HG02759 (cell line): ENCODE measurements around the gene ADSS1.

Experiments used
- ATAC-seq: cut with Tn5 transposase; IDR thresholded peaks from one replicate; pipeline ENCODE4 v1.9.1; 2021; ENCODE audit warnings: mild to moderate bottlenecking, moderate library complexity; ENCODE audit not compliant: unreplicated experiment

Gene ADSS1

DNA sequence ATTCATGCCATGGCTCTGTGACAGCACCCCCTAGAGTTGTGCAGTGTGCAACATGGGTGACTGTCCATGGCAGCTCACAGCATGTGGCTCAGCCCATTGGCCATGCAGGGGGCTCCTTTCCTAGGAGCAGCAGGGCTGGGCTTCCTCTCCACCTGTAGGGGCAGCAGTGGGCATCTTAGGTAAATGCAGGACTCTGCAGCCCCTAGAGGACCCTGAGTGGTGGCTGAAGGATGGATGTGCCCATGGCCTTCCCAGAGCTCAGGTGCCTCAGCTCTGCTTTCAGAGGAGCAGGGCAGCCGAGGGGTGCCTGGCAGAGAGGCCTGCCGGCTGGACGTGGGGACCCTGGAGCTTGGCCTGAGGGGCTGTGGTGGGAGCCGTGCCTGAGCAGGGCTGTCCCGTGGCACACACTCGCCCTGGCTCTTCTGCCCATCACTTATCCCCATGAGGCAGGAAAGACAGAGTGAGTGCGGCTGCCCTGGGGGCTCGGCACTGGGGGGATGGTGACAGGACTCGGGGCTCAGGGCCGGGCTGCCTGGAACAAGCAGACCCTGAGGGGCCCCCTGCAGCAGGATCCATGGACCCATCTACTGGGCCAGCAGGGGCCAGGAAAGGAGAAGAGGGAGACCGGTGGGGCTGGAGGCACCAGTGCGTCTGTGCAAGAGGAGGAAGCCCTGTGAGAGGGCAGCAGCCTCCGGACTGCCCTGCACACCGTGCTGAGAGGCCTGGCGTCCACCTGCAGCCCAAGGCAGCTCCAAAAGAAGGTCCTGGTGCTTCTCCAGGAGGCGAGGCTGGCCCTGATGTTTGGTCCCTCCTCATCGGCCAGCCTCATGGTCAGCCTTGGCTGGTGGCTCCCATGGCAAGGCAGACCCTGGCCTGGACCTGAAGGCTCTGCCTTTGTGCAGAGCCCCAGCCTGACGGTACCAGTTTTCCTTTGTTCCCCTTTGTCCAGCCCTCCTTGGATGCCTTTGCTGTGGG, 7.6 kb downstream of the ADSS1 start:
- no peak for ATAC-seq

DNA sequence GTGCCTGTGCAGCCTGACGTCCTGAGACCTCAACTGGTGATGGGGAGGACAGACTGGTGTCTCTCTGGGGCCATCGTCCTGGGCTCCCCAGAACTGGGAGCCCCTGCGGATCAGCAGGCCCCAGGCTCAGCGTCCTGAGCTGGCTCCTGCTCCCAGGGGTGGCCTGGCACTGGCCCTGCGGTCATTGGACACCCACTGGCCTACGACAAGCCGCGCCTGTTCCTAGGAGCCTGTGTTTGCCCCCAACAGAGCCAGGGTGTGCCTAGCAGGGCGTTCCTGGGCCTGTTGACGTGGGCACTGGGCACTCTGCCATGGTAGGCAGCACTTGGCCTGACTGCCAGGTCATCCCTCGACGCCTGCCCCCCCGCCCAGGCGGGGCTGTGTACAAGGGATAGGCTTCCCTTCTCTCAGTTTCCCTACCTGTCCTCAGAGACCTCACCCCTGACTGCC, 8.4 kb downstream of the ADSS1 start:
- no peak for ATAC-seq

DNA sequence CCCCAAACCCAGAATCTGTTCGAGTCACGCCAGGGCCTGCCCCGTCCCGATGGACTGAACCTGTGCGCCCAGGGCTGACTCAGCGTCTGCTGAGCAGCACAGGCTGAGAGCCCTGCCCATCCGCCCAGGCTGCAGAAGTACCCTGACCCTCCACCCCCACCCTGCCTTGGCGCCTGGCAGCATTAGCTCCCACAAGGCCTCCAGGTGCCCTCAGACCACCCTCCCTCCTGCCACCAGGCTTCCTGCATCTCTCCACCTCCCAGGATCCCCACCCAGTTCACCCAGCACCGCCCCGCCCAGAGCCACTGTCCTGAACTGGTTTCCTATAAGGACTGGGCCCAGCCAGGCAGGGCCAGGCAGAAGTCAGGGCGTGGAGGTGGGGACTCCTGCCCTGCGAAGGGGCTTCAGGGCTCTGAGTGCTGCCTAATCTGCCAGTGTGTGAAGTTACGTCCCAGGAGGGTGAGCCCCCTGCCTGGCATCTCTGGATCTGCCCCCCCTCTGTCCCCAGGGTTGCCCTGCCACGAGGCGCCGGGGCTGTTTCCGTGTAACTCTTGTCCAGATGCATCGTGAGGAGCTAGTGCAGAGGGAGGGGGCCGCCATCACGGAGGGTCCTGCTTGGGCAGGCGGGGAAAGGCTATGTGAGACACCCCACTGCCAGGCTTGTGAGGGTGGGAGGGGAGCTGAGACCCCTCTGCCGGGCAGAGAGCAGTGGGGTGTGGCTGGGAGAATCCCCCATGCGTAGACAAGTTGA, 9.1 kb downstream of the ADSS1 start:
- ATAC-seq = no peak

DNA sequence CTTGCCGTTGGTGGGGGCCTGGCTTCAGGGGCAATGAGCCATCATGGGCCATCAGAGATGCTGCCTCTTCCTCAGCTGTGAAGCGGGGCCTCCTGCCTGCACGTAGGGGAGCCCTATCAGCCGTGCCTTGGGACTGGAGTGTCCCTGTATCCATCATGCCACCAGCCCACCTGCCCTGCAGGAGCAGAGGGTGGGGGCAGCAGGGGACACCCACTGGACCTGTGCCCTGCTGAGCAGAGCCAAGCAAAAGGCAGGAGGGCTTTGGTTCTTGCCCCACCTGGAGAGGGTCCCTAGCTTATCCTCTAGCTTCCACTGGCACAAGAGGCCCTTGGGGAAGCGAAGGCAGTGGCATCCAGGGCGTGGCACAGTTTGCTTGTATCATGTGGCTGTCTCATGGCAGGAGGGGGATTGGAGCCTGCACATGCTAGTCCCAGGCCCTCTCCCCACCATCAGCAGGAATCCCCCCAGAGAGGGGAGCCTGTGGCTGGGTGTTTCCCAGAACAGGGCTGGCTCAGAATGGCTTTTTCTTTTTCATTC, 10.1 kb downstream of the ADSS1 start:
- no peak for ATAC-seq

DNA sequence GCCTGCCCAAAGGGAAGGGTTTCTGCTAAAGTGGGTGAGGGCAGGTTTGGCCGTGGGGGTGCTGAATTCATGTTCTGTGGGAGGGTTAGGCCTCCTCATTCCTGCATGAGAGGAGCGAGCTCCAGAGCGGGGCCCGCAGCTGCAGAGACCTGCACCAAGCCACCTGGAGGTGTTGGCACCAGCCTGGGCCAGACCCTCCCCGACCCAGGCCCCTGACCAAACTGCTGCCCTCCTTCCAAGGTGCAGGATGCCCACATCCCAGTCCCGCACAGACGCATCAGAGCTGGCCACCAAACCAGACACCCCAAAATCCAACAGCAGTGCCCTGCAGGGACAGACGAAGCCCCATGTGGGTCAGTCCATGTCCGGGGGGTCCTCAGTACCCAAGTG, 10.6 kb downstream of the ADSS1 start:
- no peak for ATAC-seq

DNA sequence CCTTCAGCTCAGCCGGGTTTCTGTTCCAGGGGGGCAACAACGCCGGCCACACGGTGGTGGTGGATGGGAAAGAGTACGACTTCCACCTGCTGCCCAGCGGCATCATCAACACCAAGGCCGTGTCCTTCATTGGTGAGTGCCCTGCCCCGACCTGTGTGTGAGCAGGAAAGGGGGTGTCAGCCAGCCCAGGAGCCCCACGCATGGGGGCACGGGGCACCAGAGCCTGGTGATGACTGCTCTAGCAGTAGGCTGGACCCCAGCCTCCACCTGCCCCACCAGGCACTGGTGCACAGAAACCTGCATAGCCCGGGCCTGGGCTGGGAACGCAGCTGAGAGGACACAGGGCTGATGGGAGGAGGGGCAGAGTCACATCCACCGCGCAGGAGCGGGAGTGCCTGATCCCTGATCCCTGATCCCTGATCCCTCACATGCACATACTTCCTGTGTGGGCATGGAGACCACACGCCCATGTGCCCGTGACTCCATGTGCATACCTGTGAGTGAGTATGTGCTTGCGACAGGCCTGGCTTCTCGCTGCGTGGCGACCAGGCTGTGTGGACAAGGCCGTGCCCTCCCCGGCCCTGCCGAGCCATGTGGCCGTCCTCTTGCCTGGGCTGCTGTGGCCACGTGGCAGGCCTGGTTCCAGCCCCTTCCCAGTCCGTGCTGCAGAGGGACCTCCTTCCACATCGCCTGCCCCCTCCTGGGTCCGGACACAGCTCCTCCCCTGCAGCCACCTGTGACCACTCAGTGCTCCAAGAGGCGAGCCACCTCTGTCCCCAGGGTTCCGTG, 11.2 kb downstream of the ADSS1 start:
- no peak for ATAC-seq

DNA sequence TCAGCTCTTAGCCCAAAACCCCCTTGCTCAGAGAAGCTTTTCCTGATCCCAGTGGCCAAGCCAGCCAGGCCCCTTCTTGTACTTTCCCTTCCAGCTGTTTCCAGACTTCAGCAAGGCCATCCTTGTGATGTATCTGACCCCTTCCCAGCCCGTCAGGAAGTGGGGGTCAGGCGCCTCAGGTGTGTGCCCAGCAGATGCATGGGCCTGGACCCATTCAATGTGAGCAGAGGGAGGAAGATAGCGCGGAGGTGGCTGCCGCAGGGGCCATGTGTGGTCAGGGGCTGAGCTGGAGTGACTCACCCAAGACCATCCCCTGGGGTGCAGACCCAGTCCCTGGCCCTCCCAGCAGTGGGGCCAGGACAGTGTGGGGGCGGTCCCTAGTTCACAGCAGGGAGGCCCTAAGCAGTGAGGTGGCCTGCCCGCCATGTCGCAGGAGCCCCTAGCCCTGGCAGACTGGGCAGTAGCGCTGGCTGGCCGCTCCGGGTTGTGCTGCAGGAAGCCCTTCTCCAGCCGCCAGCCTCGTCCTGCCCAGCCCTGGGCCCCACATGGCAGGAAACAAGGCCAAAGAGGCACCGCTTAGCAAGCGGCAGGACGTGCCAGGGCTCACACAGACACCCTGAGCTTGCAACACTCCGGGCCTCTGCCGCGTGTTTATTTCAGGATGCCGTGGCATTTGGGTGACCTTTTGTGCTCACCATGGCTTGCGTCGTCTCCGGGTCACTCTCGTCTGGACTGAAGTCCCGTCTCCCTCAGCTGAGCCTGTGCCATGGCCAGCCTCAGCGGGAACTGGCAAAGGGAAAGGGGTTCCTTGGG, 12.0 kb downstream of the ADSS1 start:
- ATAC-seq = no peak

DNA sequence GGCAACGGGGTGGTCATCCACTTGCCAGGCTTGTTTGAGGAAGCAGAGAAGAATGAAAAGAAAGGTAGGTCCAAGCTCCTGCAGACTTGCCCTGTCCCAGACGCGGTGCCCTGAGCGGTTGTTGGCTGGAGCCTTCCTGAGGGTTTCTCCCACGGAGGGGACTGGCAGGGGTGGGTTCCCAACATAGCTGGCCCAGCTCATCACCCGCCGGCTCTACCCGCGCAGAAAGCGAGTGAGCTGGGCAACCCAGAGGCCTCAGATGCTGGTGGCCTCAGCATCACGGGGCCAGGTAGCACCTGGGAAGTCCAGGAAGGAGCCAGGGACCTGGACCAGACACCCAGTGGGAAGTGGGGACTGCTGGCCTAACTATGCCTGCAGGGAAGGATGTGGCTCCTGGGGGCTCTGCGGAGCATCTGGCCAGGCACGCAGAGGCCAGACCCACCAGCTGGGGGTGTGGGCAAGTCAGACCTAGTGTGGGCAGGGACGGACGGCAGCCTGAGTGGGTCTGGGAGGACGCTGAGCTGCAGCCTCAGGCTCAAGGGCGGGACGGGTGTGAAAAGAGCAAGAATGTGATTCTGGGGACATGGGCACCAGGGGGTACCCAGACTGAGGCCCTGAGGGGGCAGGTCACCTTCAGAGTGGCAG, 14.5 kb downstream of the ADSS1 start:
- ATAC-seq = no peak

DNA sequence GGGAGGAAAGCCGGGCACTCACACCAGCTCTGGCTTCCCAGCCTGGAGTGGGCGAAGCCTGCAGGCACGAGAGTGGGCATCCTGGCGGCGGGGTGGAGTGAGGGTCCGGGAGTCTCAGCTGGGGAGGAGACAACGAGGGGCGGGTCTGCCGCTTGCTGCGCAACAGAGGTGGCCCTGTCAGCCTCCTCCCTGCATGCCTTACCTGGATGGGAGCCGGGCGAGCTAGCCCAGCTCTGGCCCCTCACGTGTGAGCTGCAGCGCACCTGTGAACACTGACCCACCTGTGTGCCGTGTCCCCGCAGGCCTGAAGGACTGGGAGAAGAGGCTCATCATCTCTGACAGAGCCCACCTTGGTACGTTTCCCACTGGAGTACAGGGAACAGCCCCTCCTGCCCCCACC, 15.0 kb downstream of the ADSS1 start:
- ATAC-seq = no peak

DNA sequence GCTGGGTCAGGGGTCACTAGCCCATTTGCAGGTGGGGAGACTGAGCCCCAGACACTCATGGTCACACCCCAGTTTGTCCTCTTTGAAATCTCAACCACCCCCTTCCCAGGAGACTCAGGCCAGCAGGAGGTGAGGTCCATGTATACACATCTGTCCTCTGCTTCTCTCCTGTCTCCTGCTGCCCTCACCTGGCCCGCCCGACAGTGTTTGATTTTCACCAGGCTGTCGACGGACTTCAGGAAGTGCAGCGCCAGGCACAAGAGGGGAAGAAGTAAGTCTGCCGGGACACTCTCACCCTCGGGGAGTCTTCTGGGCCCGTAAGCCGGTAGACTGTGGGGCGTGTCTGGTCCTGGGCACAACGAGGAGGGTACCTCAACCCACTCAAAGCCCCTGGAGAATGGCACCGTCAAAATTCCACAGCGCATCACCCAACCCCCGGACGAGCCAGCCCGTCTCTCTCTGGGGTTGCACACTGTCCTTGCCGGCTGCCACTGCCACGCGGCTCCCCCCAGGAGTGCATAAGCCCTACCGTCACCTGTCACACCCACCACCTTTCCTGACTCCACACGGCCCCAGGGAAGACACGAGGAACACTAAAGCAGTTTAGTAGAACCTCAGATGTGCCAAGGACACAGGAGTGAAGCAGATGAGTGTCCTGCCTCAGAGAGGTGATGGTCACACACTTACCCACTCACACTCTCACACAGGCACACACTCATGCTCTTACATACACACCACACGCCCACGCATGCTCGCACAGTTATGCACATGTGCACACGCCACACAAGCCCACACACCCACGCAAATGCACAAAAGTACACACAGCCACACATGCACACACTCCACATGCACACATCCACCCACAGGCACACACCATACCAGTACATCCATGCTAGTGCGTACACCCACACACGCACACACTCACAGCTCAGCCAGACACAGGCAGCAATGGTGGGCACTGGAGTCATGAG, 15.8 kb downstream of the ADSS1 start:
- no peak for ATAC-seq

DNA sequence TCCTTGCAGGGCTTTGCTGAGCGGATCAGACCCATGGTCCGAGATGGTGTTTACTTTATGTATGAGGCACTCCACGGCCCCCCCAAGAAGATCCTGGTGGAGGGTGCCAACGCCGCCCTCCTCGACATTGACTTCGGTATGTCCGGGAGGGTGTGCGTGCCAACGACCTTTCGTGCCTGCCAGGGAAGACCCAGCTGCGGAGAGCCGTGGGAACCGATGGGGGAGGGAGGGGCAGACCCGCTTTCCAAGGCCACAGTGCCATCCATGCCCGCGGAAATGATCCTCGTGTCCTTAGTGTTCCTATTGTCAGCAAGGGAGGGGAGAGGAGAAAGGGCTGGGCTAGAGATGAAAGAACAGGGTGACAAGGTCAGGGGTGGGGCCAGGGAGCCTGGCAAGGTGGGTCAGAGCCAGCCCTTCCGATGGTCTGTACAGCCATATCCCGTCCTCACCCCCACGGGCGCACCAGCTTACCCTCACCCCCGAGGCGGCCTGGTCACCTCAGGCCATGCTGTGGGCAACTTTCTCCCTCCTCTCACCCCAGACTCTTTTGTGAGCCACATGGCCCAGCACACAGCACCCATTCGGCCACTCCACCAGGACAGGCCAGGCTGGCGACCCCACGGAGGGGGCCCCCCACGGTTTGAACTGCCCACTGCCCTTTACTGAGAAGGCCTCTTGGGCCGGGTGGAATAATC, 17.2 kb downstream of the ADSS1 start:
- ATAC-seq = no peak

DNA sequence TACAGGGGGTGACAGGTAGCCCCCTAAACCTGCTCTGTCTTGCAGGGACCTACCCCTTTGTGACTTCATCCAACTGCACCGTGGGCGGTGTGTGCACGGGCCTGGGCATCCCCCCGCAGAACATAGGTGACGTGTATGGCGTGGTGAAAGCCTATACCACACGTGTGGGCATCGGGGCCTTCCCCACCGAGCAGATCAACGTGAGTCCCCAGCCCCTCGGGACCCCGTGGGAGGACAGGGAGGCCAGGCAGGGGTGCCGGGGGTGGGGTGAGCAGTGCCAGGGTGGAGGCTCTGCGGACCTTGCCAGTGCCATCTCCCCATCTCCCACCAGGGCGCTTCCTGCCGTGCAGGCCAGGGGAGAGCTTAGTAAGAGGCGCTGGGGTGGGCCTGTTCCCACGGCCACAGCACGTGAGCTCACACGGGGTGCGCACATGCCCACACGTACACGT, 17.8 kb downstream of the ADSS1 start:
- ATAC-seq = no peak

DNA sequence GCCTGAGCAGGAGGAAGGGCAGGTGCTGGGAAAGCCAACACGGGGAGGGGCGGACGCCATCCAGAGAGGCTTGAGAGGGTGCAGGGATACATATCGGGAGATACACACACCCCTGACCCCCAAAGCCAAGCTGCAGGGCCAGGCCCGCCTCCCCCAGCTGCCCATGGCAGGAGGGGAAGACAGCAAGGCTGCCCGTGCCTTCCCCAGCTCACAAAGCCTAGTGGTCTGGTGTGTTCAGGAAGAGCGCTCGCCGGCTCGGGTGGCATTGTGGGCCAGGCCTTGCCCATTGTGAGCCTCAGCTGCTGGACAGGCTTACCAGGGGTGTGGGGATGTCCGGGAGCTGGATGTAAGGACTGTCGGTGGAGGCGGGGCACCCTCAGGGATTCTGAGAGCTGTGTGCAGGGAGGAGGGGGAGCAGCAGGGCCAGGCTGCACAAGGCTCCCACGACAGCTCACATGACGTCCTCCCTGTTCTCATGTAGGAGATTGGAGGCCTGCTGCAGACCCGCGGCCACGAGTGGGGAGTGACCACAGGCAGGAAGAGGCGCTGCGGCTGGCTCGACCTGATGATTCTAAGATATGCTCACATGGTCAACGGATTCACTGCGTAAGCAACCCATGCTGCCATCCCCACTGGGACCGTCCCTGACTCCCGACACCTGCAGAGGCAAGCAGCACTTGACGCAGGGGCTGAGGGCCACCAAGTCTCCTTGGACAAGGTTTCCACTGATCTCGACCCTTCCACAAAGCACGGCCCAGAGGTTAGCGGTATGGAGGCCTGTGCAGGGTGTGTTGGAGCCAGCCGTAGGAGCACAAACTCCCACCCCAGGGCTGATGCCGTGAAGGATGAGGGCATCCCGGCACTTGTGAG, 18.8 kb downstream of the ADSS1 start:
- no peak for ATAC-seq

DNA sequence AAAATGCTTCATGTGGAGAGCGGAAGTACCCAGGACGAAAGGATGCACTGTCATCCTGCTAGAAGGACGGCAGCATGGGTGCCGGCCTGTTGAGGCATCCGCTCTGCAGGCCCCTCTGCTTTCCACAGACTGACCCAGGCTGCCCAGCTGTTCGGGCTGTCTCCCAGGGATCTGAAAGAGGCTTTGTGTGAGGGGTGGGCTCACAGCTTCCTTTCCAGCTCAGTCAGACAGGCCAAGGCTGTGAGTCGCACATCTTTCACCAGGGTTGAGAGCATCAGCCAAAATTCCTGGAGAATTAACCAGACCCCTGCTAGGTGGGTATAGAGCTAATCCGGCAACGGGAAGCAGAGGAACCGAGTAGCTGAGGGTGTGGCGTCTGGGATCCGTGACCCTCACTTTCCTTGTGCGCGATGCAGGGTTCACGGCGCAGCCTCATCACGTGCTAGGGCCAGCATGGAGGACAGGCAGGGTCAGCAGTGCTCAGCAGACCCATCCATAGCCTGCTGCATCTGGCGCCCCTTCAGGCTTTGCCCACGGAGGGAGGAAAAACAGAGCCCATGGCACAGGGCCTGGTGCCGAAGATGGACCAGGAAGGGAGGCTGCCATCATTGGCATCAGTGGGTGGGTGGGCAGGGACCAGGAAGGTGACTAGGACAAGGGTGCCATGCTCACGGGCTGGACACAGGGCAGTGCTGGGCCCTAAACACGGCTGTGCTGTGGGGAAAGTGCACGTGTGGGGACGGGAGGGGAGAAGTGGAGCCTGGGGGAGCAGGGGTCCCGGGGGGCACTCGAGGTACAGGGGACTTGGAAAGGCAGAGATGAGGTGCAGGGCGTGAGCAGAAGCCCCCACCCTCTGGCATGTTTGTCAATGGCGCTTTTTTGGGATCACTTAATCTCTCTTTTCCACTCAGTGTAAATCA, 19.7 kb downstream of the ADSS1 start:
- ATAC-seq = no peak

DNA sequence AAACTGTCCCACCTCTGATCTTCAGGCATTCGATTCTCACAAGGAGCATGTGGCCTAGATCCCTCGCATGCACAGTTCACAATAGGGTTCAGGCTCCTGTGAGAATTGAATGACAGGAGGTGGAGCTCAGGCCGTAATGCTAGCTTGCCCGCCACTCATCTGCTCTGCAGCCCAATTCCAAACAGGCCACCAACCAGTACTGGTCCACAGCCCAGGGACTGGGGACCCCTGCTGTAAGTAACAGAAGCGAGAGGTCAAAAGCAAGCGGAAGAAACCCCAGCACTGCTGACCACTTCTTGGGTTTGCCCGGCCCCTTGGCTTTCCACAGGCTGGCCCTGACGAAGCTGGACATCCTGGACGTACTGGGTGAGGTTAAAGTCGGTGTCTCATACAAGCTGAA, 20.5 kb downstream of the ADSS1 start:
- no peak for ATAC-seq

DNA sequence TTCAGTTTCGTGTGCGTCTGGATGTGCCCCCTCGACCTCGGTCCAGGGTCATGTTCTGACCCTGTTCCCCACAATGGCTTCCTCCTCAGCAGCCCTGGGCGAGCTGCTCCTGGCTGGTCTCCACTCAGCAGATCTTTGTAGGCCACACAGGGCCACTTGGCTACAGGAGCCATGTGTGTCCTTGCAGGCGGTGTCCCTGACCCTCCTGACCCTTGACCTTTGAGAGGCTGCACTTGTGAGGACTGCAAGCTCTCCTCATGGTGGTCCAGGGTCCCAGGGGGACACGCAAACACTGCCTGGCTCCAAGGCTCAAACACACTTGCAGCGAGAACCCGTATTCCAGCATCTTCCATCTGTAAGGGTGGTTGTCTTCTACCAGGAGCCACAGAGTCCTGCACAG, 21.4 kb downstream of the ADSS1 start:
- ATAC-seq = no peak
